Measurements from ENCODE around the gene HELQ. TPM values are rescaled to one million over a fixed set of nuclear protein-coding genes. Genes with fewer than 3 reads are reported as not detected.

HELQ gene
- total and polyA plus RNA-seq, 2 donors: 14.3 to 20.9 TPM

- Histone ChIP-seq H3K4me1 (ENCODE audit: control insufficient read depth in 2 of 2, insufficient read depth in 2 of 2, low read length in 2 of 2) (peaks cover 3 to 8% of the 10 kb centered on the region in 2 donors), H3K27ac (ENCODE audit: low read depth in 1 of 2, low read length in 1 of 2) (no peak overlapping the region), H3K9me3 (ENCODE audit: control insufficient read depth in 2 of 2, insufficient read depth in 1 of 2, low read length in 1 of 2) (no peaks in the 10 kb centered on the region), H3K4me3 (ENCODE audit: low read length in 2 of 2) (no peak overlapping the region), H3K27me3 (ENCODE audit: control insufficient read depth in 2 of 2, insufficient read depth in 1 of 2, low read length in 1 of 2) (no peaks in the 10 kb centered on the region), H3K36me3 (ENCODE audit: control insufficient read depth in 2 of 2, insufficient read depth in 2 of 2, low read length in 1 of 2) (no peaks in the 10 kb centered on the region)
- WGBS: 90% methylated on average over 1 of the region's 1 CpG
- DNase-seq (ENCODE audit: low read depth in 6 of 9, low spot score in 9 of 9): no peak
These were observed 34.2 kb upstream of the HELQ start for GRCh38 chr4:83489711-83490326.

GRCh38 chr4:83486457-83487129 lies 31.0 kb upstream of the HELQ start:
- DNase-seq (ENCODE audit: low read depth in 6 of 9, low spot score in 9 of 9): no peak
- H3K9me3 ChIP-seq (ENCODE audit: control insufficient read depth in 2 of 2, insufficient read depth in 1 of 2, low read length in 1 of 2): no peaks in the 10 kb centered on the region
- H3K27ac ChIP-seq (ENCODE audit: low read depth in 1 of 2, low read length in 1 of 2): no peak overlapping the region
- no peaks in the 10 kb centered on the region for H3K27me3 ChIP-seq (ENCODE audit: control insufficient read depth in 2 of 2, insufficient read depth in 1 of 2, low read length in 1 of 2)
- H3K4me1 ChIP-seq (ENCODE audit: control insufficient read depth in 2 of 2, insufficient read depth in 2 of 2, low read length in 2 of 2): peaks cover 8 to 15% of the 10 kb centered on the region in 2 donors
- no peaks in the 10 kb centered on the region for H3K36me3 ChIP-seq (ENCODE audit: control insufficient read depth in 2 of 2, insufficient read depth in 2 of 2, low read length in 1 of 2)
- WGBS: 98% methylated on average over 3 of the region's 3 CpGs
- no peak overlapping the region for H3K4me3 ChIP-seq (ENCODE audit: low read length in 2 of 2)

GRCh38 chr4:83484500-83485461 lies 29.2 kb upstream of the HELQ start, which contains the start of gene ABRAXAS1:
ABRAXAS1 (minus strand) TSS chr4:83485100; CDS start chr4:83485072, 28 bp downstream.
- H3K27ac ChIP-seq (ENCODE audit: low read depth in 1 of 2, low read length in 1 of 2): peak within 1 kb of the TSS; percentile 87 to 92

GRCh38 chr4:83473966-83474365 lies 18.3 kb upstream of the HELQ start:
- Histone ChIP-seq H3K27me3 (ENCODE audit: control insufficient read depth in 2 of 2, insufficient read depth in 1 of 2, low read length in 1 of 2) (no peaks in the 10 kb centered on the region), H3K36me3 (ENCODE audit: control insufficient read depth in 2 of 2, insufficient read depth in 2 of 2, low read length in 1 of 2) (peaks cover 12 to 27% of the 10 kb centered on the region in 2 donors), H3K4me3 (ENCODE audit: low read length in 2 of 2) (no peak overlapping the region), H3K9me3 (ENCODE audit: control insufficient read depth in 2 of 2, insufficient read depth in 1 of 2, low read length in 1 of 2) (no peaks in the 10 kb centered on the region), H3K27ac (ENCODE audit: low read depth in 1 of 2, low read length in 1 of 2) (no peak overlapping the region), H3K4me1 (ENCODE audit: control insufficient read depth in 2 of 2, insufficient read depth in 2 of 2, low read length in 2 of 2) (no peaks in the 10 kb centered on the region)
- WGBS: 98% methylated on average over 2 of the region's 2 CpGs
- DNase-seq (ENCODE audit: low read depth in 6 of 9, low spot score in 9 of 9): no peak

More at GRCh38 chr4:83484500-83485461, 29.2 kb upstream of the HELQ start, which contains the start of gene ABRAXAS1:
- no peaks in the 10 kb centered on the region for H3K9me3 ChIP-seq (ENCODE audit: control insufficient read depth in 2 of 2, insufficient read depth in 1 of 2, low read length in 1 of 2)
- peak within 1 kb of the TSS; percentile 78 to 84 for H3K4me3 ChIP-seq (ENCODE audit: low read length in 2 of 2)
- DNase-seq (ENCODE audit: low read depth in 6 of 9, low spot score in 9 of 9): peak; percentile 70 to 98 (median 94)
- no peaks in the 10 kb centered on the region for H3K27me3 ChIP-seq (ENCODE audit: control insufficient read depth in 2 of 2, insufficient read depth in 1 of 2, low read length in 1 of 2)
- peaks cover 0 to 2% of the 10 kb centered on the region in 2 donors for H3K36me3 ChIP-seq (ENCODE audit: control insufficient read depth in 2 of 2, insufficient read depth in 2 of 2, low read length in 1 of 2)
- H3K4me1 ChIP-seq (ENCODE audit: control insufficient read depth in 2 of 2, insufficient read depth in 2 of 2, low read length in 2 of 2): peaks cover 8 to 15% of the 10 kb centered on the region in 2 donors
- under 1% methylated on average over 93 of the region's 93 CpGs for WGBS

GRCh38 chr4:83473423-83473822 lies 17.8 kb upstream of the HELQ start:
- H3K9me3 ChIP-seq (ENCODE audit: control insufficient read depth in 2 of 2, insufficient read depth in 1 of 2, low read length in 1 of 2): no peaks in the 10 kb centered on the region
- H3K27me3 ChIP-seq (ENCODE audit: control insufficient read depth in 2 of 2, insufficient read depth in 1 of 2, low read length in 1 of 2): no peaks in the 10 kb centered on the region
- DNase-seq (ENCODE audit: low read depth in 6 of 9, low spot score in 9 of 9): no peak
- H3K4me1 ChIP-seq (ENCODE audit: control insufficient read depth in 2 of 2, insufficient read depth in 2 of 2, low read length in 2 of 2): no peaks in the 10 kb centered on the region
- no peak overlapping the region for H3K4me3 ChIP-seq (ENCODE audit: low read length in 2 of 2)
- H3K36me3 ChIP-seq (ENCODE audit: control insufficient read depth in 2 of 2, insufficient read depth in 2 of 2, low read length in 1 of 2): peaks cover 12 to 26% of the 10 kb centered on the region in 2 donors
- H3K27ac ChIP-seq (ENCODE audit: low read depth in 1 of 2, low read length in 1 of 2): no peak overlapping the region
- 87% methylated on average over 4 of the region's 4 CpGs for WGBS

GRCh38 chr4:83456184-83456501 lies 520 bp upstream of the HELQ start:
- no peak for DNase-seq (ENCODE audit: low read depth in 6 of 9, low spot score in 9 of 9)
- Histone ChIP-seq H3K4me1 (ENCODE audit: control insufficient read depth in 2 of 2, insufficient read depth in 2 of 2, low read length in 2 of 2) (peaks cover 2 to 11% of the 10 kb centered on the region in 2 donors), H3K27ac (ENCODE audit: low read depth in 1 of 2, low read length in 1 of 2) (peak overlapping the region; percentile 86 to 99), H3K4me3 (ENCODE audit: low read length in 2 of 2) (peak overlapping the region; percentile 81 to 100), H3K9me3 (ENCODE audit: control insufficient read depth in 2 of 2, insufficient read depth in 1 of 2, low read length in 1 of 2) (no peaks in the 10 kb centered on the region), H3K36me3 (ENCODE audit: control insufficient read depth in 2 of 2, insufficient read depth in 2 of 2, low read length in 1 of 2) (peaks cover 12 to 48% of the 10 kb centered on the region in 2 donors), H3K27me3 (ENCODE audit: control insufficient read depth in 2 of 2, insufficient read depth in 1 of 2, low read length in 1 of 2) (no peaks in the 10 kb centered on the region)
- WGBS: 0% methylated on average over 7 of the region's 7 CpGs

GRCh38 chr4:83454686-83455085 lies 937 bp downstream of the HELQ start:
- Histone ChIP-seq H3K27me3 (ENCODE audit: control insufficient read depth in 2 of 2, insufficient read depth in 1 of 2, low read length in 1 of 2) (no peaks in the 10 kb centered on the region), H3K27ac (ENCODE audit: low read depth in 1 of 2, low read length in 1 of 2) (peak overlapping the region in 1 of 2 donors; percentile 99), H3K4me3 (ENCODE audit: low read length in 2 of 2) (peak overlapping the region; percentile 81 to 100), H3K36me3 (ENCODE audit: control insufficient read depth in 2 of 2, insufficient read depth in 2 of 2, low read length in 1 of 2) (peaks cover 4 to 43% of the 10 kb centered on the region in 2 donors), H3K9me3 (ENCODE audit: control insufficient read depth in 2 of 2, insufficient read depth in 1 of 2, low read length in 1 of 2) (no peaks in the 10 kb centered on the region), H3K4me1 (ENCODE audit: control insufficient read depth in 2 of 2, insufficient read depth in 2 of 2, low read length in 2 of 2) (peaks cover 2 to 11% of the 10 kb centered on the region in 2 donors)
- 33% methylated on average over 6 of the region's 6 CpGs for WGBS
- DNase-seq (ENCODE audit: low read depth in 6 of 9, low spot score in 9 of 9): peak in 4 of 9 donors; percentile 1 to 10 (median 4)

GRCh38 chr4:83449009-83449408 lies 6.6 kb downstream of the HELQ start:
- H3K27me3 ChIP-seq (ENCODE audit: control insufficient read depth in 2 of 2, insufficient read depth in 1 of 2, low read length in 1 of 2): no peaks in the 10 kb centered on the region
- peaks cover 0 to 3% of the 10 kb centered on the region in 2 donors for H3K4me1 ChIP-seq (ENCODE audit: control insufficient read depth in 2 of 2, insufficient read depth in 2 of 2, low read length in 2 of 2)
- no peak overlapping the region for H3K4me3 ChIP-seq (ENCODE audit: low read length in 2 of 2)
- DNase-seq (ENCODE audit: low read depth in 6 of 9, low spot score in 9 of 9): no peak
- 65% methylated on average over 2 of the region's 2 CpGs for WGBS
- H3K9me3 ChIP-seq (ENCODE audit: control insufficient read depth in 2 of 2, insufficient read depth in 1 of 2, low read length in 1 of 2): no peaks in the 10 kb centered on the region
- H3K27ac ChIP-seq (ENCODE audit: low read depth in 1 of 2, low read length in 1 of 2): no peak overlapping the region
- peaks cover 15 to 40% of the 10 kb centered on the region in 2 donors for H3K36me3 ChIP-seq (ENCODE audit: control insufficient read depth in 2 of 2, insufficient read depth in 2 of 2, low read length in 1 of 2)

All from thymus (tissue), 11 donors.